Esophagus squamous epithelium (tissue), 5 donors: ENCODE data around the gene RASL10B. TPM values are rescaled to one million over a fixed set of nuclear protein-coding genes. Genes with fewer than 3 reads are reported as not detected.

Experiments used
- DNase-seq: peaks from one replicate; lab custom pipeline; 2025; lab: John Stamatoyannopoulos, UW
- H3K27ac ChIP-seq, 4 donors: fragments of 200-600 bp; sonication (generic); one replicate each; pipeline ENCODE4 v1.5.1; 2016 to 2019; ENCODE audit warnings: mild to moderate bottlenecking in 1 of 4
- H3K27me3 ChIP-seq, 4 donors: fragments of 200-600 bp; sonication (generic); 1 replicate in 3 of 4; 2 replicates in 1 of 4; pipeline versions ENCODE4 v1.5.1 to v1.6.0; 2017 to 2021; ENCODE audit warnings: antibody characterized with exemption in 1 of 4
- H3K36me3 ChIP-seq, 3 donors: fragments of 200-600 bp; sonication (generic); one replicate each; pipeline ENCODE4 v1.5.1; 2016 to 2019
- H3K4me1 ChIP-seq, 3 donors: fragments of 200-600 bp; sonication (generic); one replicate each; pipeline ENCODE4 v1.5.1; 2017 to 2019
- H3K4me3 ChIP-seq, 4 donors: fragments of 200-600 bp; sonication (generic); 1 replicate in 3 of 4; 2 replicates in 1 of 4; pipeline ENCODE4 v1.5.1; 2016 to 2019; ENCODE audit warnings: mild to moderate bottlenecking in 2 of 4, moderate library complexity in 1 of 4
- H3K9me3 ChIP-seq, 3 donors: fragments of 200-600 bp; sonication (generic); one replicate each; pipeline ENCODE4 v1.5.1; 2016 to 2019
- CTCF ChIP-seq, 6 experiments: fragments of 450-650 bp in 4 of 6; fragments of 200-600 bp in 2 of 6; sonication (generic) in 2 of 6; IDR thresholded peaks; one replicate each; pipeline ENCODE4 v1.5.1; 2016 to 2019; ENCODE audit warnings: antibody characterized with exemption in 6 of 6, mild to moderate bottlenecking in 4 of 6, moderate library complexity in 4 of 6
- POLR2A ChIP-seq, 4 donors: fragments of 450-650 bp; IDR thresholded peaks; one replicate each; pipeline ENCODE4 v1.6.1; 2017; ENCODE audit warnings: antibody characterized with exemption in 4 of 4, mild to moderate bottlenecking in 4 of 4, moderate library complexity in 3 of 4
- WGBS, 2 donors: methylation state at CpG; one replicate each; pipeline ENCODE4 v1.1.5; 2018; 5-methylcytosine and 5-hydroxymethylcytosine counted together
- intact Hi-C: fragments of 100-400 bp; cut with DNase I; formaldehyde crosslinking; loops from one replicate; pipeline ENCODE4 v1.15.0; 2022
- total RNA-seq, 4 donors: library from RNA; depleted of rRNA; stranded (reverse); fragments of >200 nt; gene quantifications; one replicate each; pipeline ENCODE4 v1.1.0, GENCODE V29; 2016
- donor health status: DM: yes; HTN: yes; CAD: no.

Gene RASL10B
- total RNA-seq, 4 donors from 2014 or later = 0.34 to 1.5 (median 0.89) TPM

- WGBS, 2 donors = 77 to 82% methylated on average over 3 of the region's 3 CpGs
- peaks cover 0 to 73% (median 4%) of the 10 kb centered on the region in 3 donors for H3K36me3 ChIP-seq
Measured at GRCh38 chr17:35716173-35716572, 15.3 kb upstream of the RASL10B start.

GRCh38 chr17:35716897-35717465 is 14.5 kb upstream of the RASL10B start:
- Histone ChIP-seq H3K27ac (peak overlapping the region; percentile 25 to 68 (median 48)), H3K4me3 (no peak overlapping the region), H3K4me1 (peaks cover 3 to 38% (median 3%) of the 10 kb centered on the region in 3 donors), H3K27me3 (no peaks in the 10 kb centered on the region), H3K36me3 (peaks cover 0 to 73% (median 11%) of the 10 kb centered on the region in 3 donors), H3K9me3 (no peaks in the 10 kb centered on the region)
- DNase-seq = no peak
- WGBS, 2 donors = 63 to 74% methylated on average over 4 of the region's 4 CpGs
- intact Hi-C loops = no loop called here
- TF ChIP-seq POLR2A (IDR thresholded peaks at IDR 0.05) = no peak
- no peak for TF ChIP-seq CTCF (IDR thresholded peaks at IDR 0.05)

More at GRCh38 chr17:35716173-35716572, 15.3 kb upstream of the RASL10B start:
- H3K27me3 ChIP-seq = no peaks in the 10 kb centered on the region
- peaks cover 3 to 38% (median 3%) of the 10 kb centered on the region in 3 donors for H3K4me1 ChIP-seq
- H3K4me3 ChIP-seq = no peak overlapping the region
- H3K27ac ChIP-seq = peak overlapping the region in 2 of 4 donors; percentile 20 to 68
- TF ChIP-seq POLR2A (IDR thresholded peaks at IDR 0.05) = no peak
- TF ChIP-seq CTCF (IDR thresholded peaks at IDR 0.05) = no peak
- intact Hi-C loops = no loop called here
- no peak for DNase-seq
- H3K9me3 ChIP-seq = no peaks in the 10 kb centered on the region

GRCh38 chr17:35717475-35717874 is 14.0 kb upstream of the RASL10B start:
- no peaks in the 10 kb centered on the region for H3K9me3 ChIP-seq
- peaks cover 3 to 34% (median 3%) of the 10 kb centered on the region in 3 donors for H3K4me1 ChIP-seq
- intact Hi-C loops = no loop called here
- peak overlapping the region in 3 of 4 donors; percentile 25 to 68 (median 63) for H3K27ac ChIP-seq
- TF ChIP-seq CTCF (IDR thresholded peaks at IDR 0.05) = no peak
- no peak for TF ChIP-seq POLR2A (IDR thresholded peaks at IDR 0.05)
- H3K27me3 ChIP-seq = no peaks in the 10 kb centered on the region
- no peak overlapping the region for H3K4me3 ChIP-seq
- no peak for DNase-seq
- WGBS, 2 donors = 36 to 63% methylated on average over 1 to 2 of the region's 2 CpGs
- H3K36me3 ChIP-seq = peaks cover 0 to 73% (median 11%) of the 10 kb centered on the region in 3 donors

GRCh38 chr17:35723735-35724134 is 7.7 kb upstream of the RASL10B start:
- intact Hi-C loops = no loop called here
- Histone ChIP-seq H3K4me1 (peaks cover 0 to 16% (median 0%) of the 10 kb centered on the region in 3 donors), H3K9me3 (no peaks in the 10 kb centered on the region), H3K27ac (no peak overlapping the region), H3K36me3 (peaks cover 0 to 92% (median 26%) of the 10 kb centered on the region in 3 donors), H3K27me3 (no peaks in the 10 kb centered on the region), H3K4me3 (no peak overlapping the region)
- DNase-seq = no peak
- WGBS, 2 donors = 100% methylated on average over 2 of the region's 2 CpGs
- TF ChIP-seq CTCF (IDR thresholded peaks at IDR 0.05) = no peak
- no peak for TF ChIP-seq POLR2A (IDR thresholded peaks at IDR 0.05)

- no peak for DNase-seq
- no peak overlapping the region for H3K4me3 ChIP-seq
- H3K27ac ChIP-seq = no peak overlapping the region
- H3K36me3 ChIP-seq = peaks cover 0 to 82% (median 22%) of the 10 kb centered on the region in 3 donors
- H3K9me3 ChIP-seq = no peaks in the 10 kb centered on the region
- H3K4me1 ChIP-seq = peaks cover 0 to 16% (median 0%) of the 10 kb centered on the region in 3 donors
- H3K27me3 ChIP-seq = no peaks in the 10 kb centered on the region
- TF ChIP-seq POLR2A (IDR thresholded peaks at IDR 0.05) = no peak
- TF ChIP-seq CTCF (IDR thresholded peaks at IDR 0.05) = no peak
- 91 to 93% methylated on average over 4 of the region's 4 CpGs for WGBS, 2 donors
- intact Hi-C loops = no loop called here
Measured at GRCh38 chr17:35725058-35725457, 6.4 kb upstream of the RASL10B start.
